ENCODE results near the gene CHST3. TPM values are rescaled to one million over a fixed set of nuclear protein-coding genes. Genes with fewer than 3 reads are reported as not detected.

CHST3 gene
- total and polyA plus RNA-seq, 2 experiments from 2014 or later, result 0.94 to 8.3 TPM

DNA sequence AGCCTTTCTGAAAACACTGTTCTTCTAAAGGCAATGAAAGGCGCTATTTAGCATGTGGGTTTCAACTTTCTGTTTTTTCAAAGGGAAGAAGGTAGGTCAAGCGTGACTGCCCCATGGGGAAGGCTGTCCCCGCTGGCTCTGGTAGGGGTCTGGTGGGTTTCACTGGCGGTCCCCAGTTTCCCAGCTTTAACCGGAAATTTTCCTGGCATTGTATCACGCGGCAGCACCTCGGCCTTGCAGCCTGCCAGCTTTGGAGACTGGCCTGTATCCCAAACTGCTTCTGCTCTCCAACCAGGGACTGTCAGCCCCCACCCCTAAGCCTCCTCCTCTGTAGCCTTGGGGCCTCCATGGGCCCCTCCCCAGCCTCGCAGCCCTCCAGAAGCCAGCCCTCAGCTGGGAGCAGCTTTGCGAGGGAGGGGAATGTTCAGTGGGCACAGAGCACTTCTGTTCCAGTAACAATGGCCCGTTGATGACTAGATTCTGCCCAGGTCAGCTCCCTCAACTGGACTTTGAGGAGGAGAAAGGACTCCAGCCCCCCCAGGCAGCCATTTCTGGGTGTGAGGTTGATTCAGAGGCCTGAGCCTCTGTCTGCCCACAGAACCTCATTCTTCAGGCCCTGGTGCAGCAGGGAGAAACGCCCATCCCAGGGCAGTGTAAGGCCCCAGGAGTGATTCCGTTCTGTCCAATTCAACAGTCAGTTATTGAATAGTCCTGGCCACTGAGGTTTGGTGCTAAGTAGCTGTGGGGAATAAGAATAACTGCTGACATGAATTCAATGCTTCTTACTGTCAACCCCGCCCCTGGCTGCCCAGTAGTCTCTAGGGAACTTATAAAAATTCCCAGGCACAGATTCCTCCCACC, 17.1 kb downstream of the CHST3 start:
- no peak for DNase-seq (ENCODE audit: low spot score)
- H3K4me3 Mint-ChIP-seq, result no peak overlapping the region
- no peak overlapping the region for H3K4me2 ChIP-seq
- no peaks in the 10 kb centered on the region for H3K36me3 Mint-ChIP-seq (ENCODE audit: low read depth)
- peaks cover 9% of the 10 kb centered on the region for H3K4me1 ChIP-seq (ENCODE audit: insufficient read depth)
- no peak overlapping the region for H2AFZ ChIP-seq
- no peaks in the 10 kb centered on the region for H3K27me3 ChIP-seq (ENCODE audit: insufficient read depth)
- H3K4me3 ChIP-seq, result no peak overlapping the region
- no peaks in the 10 kb centered on the region for H3K9me2 ChIP-seq (ENCODE audit: insufficient read depth)
- H4K20me1 ChIP-seq (replicated peaks; ENCODE audit: insufficient read depth), result peaks cover 6% of the 10 kb centered on the region; the same call in 1 of the 2 replicates
- H3K27me3 Mint-ChIP-seq (ENCODE audit: insufficient read depth, low read depth, poor library complexity), result peaks cover 6% of the 10 kb centered on the region
- no peaks in the 10 kb centered on the region; the same call in 2 of the 3 replicates for H3K9me3 Mint-ChIP-seq
- no peaks in the 10 kb centered on the region for H3F3A ChIP-seq (replicated peaks; ENCODE audit: low read depth)
- no peak overlapping the region for H3K27ac Mint-ChIP-seq
- TF ChIP-seq POLR2AphosphoS5 (IDR thresholded peaks at IDR 0.05; ENCODE audit: low read depth), result no peak
- TF ChIP-seq CREB1 (CRISPR knock-in tag; IDR thresholded peaks at IDR 0.05; ENCODE audit: low read depth), result no peak
- no peak for TF ChIP-seq EZH2phosphoT487 (IDR thresholded peaks at IDR 0.05; ENCODE audit: unreplicated experiment)
- no peak; the same call in 2 of the 3 replicates for ATAC-seq
- H3K79me2 ChIP-seq (replicated peaks; ENCODE audit: insufficient read depth), result peaks cover 6% of the 10 kb centered on the region
- H3K27ac ChIP-seq (ENCODE audit: low read depth), result no peak overlapping the region
- H3K4me1 Mint-ChIP-seq, result peaks cover 25% of the 10 kb centered on the region
- no peaks in the 10 kb centered on the region for H3K36me3 ChIP-seq (ENCODE audit: insufficient read depth)

DNA sequence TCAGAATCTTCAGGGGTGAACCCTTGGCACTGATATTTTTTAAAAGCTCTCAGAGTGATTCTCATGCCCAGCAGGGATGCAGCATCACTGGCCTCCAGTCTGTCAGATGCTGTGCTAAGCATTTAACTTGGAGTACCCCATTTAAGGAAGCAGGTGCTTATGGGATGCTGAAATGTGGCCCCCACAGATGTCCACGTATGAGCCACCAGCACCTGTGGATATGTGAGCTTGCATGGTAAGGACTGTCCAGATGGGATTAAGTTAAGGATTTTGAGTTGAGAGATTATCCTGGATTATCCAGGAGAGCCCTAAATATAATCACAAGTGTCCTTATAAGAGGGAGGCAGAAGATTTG, 17.7 kb downstream of the CHST3 start:
- DNase-seq (ENCODE audit: low spot score) (no peak), ATAC-seq (no peak)
- no peak overlapping the region for H3K4me3 Mint-ChIP-seq
- H3K79me2 ChIP-seq (replicated peaks; ENCODE audit: insufficient read depth), result peaks cover 6% of the 10 kb centered on the region
- peaks cover 24% of the 10 kb centered on the region for H3K4me1 Mint-ChIP-seq
- H3F3A ChIP-seq (replicated peaks; ENCODE audit: low read depth), result no peaks in the 10 kb centered on the region
- peaks cover 6% of the 10 kb centered on the region; the same call in 1 of the 2 replicates for H4K20me1 ChIP-seq (replicated peaks; ENCODE audit: insufficient read depth)
- H3K36me3 Mint-ChIP-seq (ENCODE audit: low read depth), result no peaks in the 10 kb centered on the region
- no peak overlapping the region for H3K4me3 ChIP-seq
- H3K4me2 ChIP-seq, result no peak overlapping the region
- H2AFZ ChIP-seq, result no peak overlapping the region
- peaks cover 9% of the 10 kb centered on the region for H3K4me1 ChIP-seq (ENCODE audit: insufficient read depth)
- H3K27me3 Mint-ChIP-seq (ENCODE audit: insufficient read depth, low read depth, poor library complexity), result peaks cover 6% of the 10 kb centered on the region
- H3K27ac ChIP-seq (ENCODE audit: low read depth), result no peak overlapping the region
- no peak overlapping the region for H3K27ac Mint-ChIP-seq
- H3K27me3 ChIP-seq (ENCODE audit: insufficient read depth), result no peaks in the 10 kb centered on the region
- no peaks in the 10 kb centered on the region; the same call in 2 of the 3 replicates for H3K9me3 Mint-ChIP-seq
- no peaks in the 10 kb centered on the region for H3K9me2 ChIP-seq (ENCODE audit: insufficient read depth)
- H3K36me3 ChIP-seq (ENCODE audit: insufficient read depth), result no peaks in the 10 kb centered on the region
- TF ChIP-seq ZNF331 (CRISPR knock-in tag; IDR thresholded peaks at IDR 0.05; ENCODE audit: low read depth) (no peak), ZNF462 (CRISPR knock-in tag; IDR thresholded peaks at IDR 0.05) (no peak), EZH2phosphoT487 (IDR thresholded peaks at IDR 0.05; ENCODE audit: unreplicated experiment) (no peak), POLR2AphosphoS5 (IDR thresholded peaks at IDR 0.05; ENCODE audit: low read depth) (no peak), EZH2 (IDR thresholded peaks at IDR 0.05; ENCODE audit: low read depth, unreplicated experiment) (no peak), STAT1 (IDR thresholded peaks at IDR 0.05; ENCODE audit: unreplicated experiment) (no peak), CREB1 (CRISPR knock-in tag; IDR thresholded peaks at IDR 0.05; ENCODE audit: low read depth) (no peak)
- TF ChIP-seq, protein P1, sequence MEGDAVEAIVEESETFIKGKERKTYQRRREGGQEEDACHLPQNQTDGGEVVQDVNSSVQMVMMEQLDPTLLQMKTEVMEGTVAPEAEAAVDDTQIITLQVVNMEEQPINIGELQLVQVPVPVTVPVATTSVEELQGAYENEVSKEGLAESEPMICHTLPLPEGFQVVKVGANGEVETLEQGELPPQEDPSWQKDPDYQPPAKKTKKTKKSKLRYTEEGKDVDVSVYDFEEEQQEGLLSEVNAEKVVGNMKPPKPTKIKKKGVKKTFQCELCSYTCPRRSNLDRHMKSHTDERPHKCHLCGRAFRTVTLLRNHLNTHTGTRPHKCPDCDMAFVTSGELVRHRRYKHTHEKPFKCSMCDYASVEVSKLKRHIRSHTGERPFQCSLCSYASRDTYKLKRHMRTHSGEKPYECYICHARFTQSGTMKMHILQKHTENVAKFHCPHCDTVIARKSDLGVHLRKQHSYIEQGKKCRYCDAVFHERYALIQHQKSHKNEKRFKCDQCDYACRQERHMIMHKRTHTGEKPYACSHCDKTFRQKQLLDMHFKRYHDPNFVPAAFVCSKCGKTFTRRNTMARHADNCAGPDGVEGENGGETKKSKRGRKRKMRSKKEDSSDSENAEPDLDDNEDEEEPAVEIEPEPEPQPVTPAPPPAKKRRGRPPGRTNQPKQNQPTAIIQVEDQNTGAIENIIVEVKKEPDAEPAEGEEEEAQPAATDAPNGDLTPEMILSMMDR (conservative IDR thresholded peaks at IDR 0.05; ENCODE audit: low read depth in 2 of 2), result no peak

Measured in GM23338 (cell line).